ENCODE measurements around the gene TRANK1. TPM values are rescaled to one million over a fixed set of nuclear protein-coding genes. Genes with fewer than 3 reads are reported as not detected.

Gene TRANK1
- total RNA-seq, 4 donors from 2014 or later: 8.7 to 12.6 (median 10.5) TPM

- no peak for DNase-seq (ENCODE audit: low spot score in 2 of 2)
- H3K27me3 ChIP-seq: no peaks in the 10 kb centered on the region
These were observed 21.3 kb downstream of the TRANK1 start for GRCh38 chr3:36923523-36923943.

GRCh38 chr3:36920884-36921567 lies 23.8 kb downstream of the TRANK1 start:
- Histone ChIP-seq H3K4me3 (no peak overlapping the region), H3K9me3 (peaks cover 0 to 6% (median 0%) of the 10 kb centered on the region in 4 donors), H3K27ac (no peak overlapping the region), H3K4me1 (no peaks in the 10 kb centered on the region), H3K36me3 (no peaks in the 10 kb centered on the region), H3K27me3 (no peaks in the 10 kb centered on the region)
- TF ChIP-seq POLR2A (IDR thresholded peaks at IDR 0.05) (no peak), EP300 (IDR thresholded peaks at IDR 0.05) (no peak), CTCF (IDR thresholded peaks at IDR 0.05) (no peak)
- 82 to 94% methylated on average over 7 of the region's 7 CpGs for WGBS, 2 donors
- DNase-seq (ENCODE audit: low spot score in 2 of 2): no peak

More at GRCh38 chr3:36923523-36923943, 21.3 kb downstream of the TRANK1 start:
- no peaks in the 10 kb centered on the region for H3K4me1 ChIP-seq
- H3K36me3 ChIP-seq: no peaks in the 10 kb centered on the region
- no peak for TF ChIP-seq CTCF (IDR thresholded peaks at IDR 0.05)
- WGBS, 2 donors: 72 to 85% methylated on average over 6 of the region's 6 CpGs
- no peak overlapping the region for H3K4me3 ChIP-seq
- peaks cover 0 to 6% (median 0%) of the 10 kb centered on the region in 4 donors for H3K9me3 ChIP-seq
- no peak overlapping the region for H3K27ac ChIP-seq

- Histone ChIP-seq H3K9me3 (peaks cover 0 to 6% (median 0%) of the 10 kb centered on the region in 4 donors), H3K4me3 (no peak overlapping the region), H3K27ac (no peak overlapping the region), H3K36me3 (no peaks in the 10 kb centered on the region), H3K4me1 (no peaks in the 10 kb centered on the region), H3K27me3 (no peaks in the 10 kb centered on the region)
- WGBS, 2 donors: 79 to 85% methylated on average over 4 of the region's 4 CpGs
- TF ChIP-seq POLR2A (IDR thresholded peaks at IDR 0.05): no peak
- TF ChIP-seq EP300 (IDR thresholded peaks at IDR 0.05): no peak
- no peak for TF ChIP-seq CTCF (IDR thresholded peaks at IDR 0.05)
- DNase-seq (ENCODE audit: low spot score in 2 of 2): no peak
These were observed 25.3 kb downstream of the TRANK1 start for GRCh38 chr3:36919439-36920160.

GRCh38 chr3:36918050-36918449 lies 26.8 kb downstream of the TRANK1 start:
- Histone ChIP-seq H3K4me1 (no peaks in the 10 kb centered on the region), H3K27ac (no peak overlapping the region), H3K9me3 (peaks cover 0 to 6% (median 0%) of the 10 kb centered on the region in 4 donors), H3K36me3 (no peaks in the 10 kb centered on the region), H3K4me3 (no peak overlapping the region), H3K27me3 (no peaks in the 10 kb centered on the region)
- WGBS, 2 donors: 74 to 79% methylated on average over 2 of the region's 2 CpGs
- no peak for DNase-seq (ENCODE audit: low spot score in 2 of 2)
- TF ChIP-seq POLR2A (IDR thresholded peaks at IDR 0.05) (no peak), EP300 (IDR thresholded peaks at IDR 0.05) (no peak), CTCF (IDR thresholded peaks at IDR 0.05) (no peak)
